Caco-2 (cell line): ENCODE measurements around the gene SNHG17. TPM values are rescaled to one million over a fixed set of nuclear protein-coding genes. Genes with fewer than 3 reads are reported as not detected.

Experiments
- BruUV-seq: library from RNA; stranded (reverse); fragments of 400-500 nt; replicated peaks from 2 replicates; lab custom pipeline; 2021; lab: Mats Ljungman, UMichigan
- CTCF ChIA-PET: fragments of 300-600 bp; sonication (Branson Sonifier 250); formaldehyde crosslinking; loops from one replicate; lab custom pipeline; 2022; ENCODE audit warnings: antibody characterized with exemption; lab: Charles Lee
- POLR2A ChIA-PET: fragments of 300-600 bp; sonication (Branson Sonifier 250); formaldehyde crosslinking; loops from one replicate; lab custom pipeline; 2022; ENCODE audit warnings: antibody characterized with exemption; lab: Charles Lee
- DNase-seq, 2 experiments: peaks; one replicate each; pipeline versions ENCODE4 v3.0.0 to v3.0.0-alpha.2; 2020 to 2022
- H3K27me3 ChIP-seq: replicated peaks from 2 replicates; pipeline ENCODE4 v1.6.0; 2011; ENCODE audit warnings: low read length; ENCODE audit not compliant: control insufficient read depth, insufficient read depth
- H3K36me3 ChIP-seq: 2 replicates; pipeline ENCODE4 v1.5.1; 2011; ENCODE audit warnings: low read length; ENCODE audit not compliant: control insufficient read depth, insufficient read depth
- H3K4me1 ChIP-seq: fragments of 250-450 bp; sonication (Bioruptor Pico); 2 replicates; pipeline ENCODE4 v1.5.1; 2020; ENCODE audit warnings: mild to moderate bottlenecking
- H3K4me3 ChIP-seq: 2 replicates; pipeline ENCODE4 v1.5.1; 2011; ENCODE audit warnings: low read depth, mild to moderate bottlenecking, control low read depth, low read length
- H3K9me3 ChIP-seq: fragments of 250-450 bp; sonication (Bioruptor Pico); 2 replicates; pipeline ENCODE4 v1.5.1; 2020; ENCODE audit warnings: mild to moderate bottlenecking, moderate library complexity
- H3K27ac Mint-ChIP-seq: one replicate; pipeline ENCODE4 v1.8.0; 2022; ENCODE audit warnings: mixed read lengths; ENCODE audit not compliant: unreplicated experiment
- H3K27me3 Mint-ChIP-seq: one replicate; pipeline ENCODE4 v1.8.0; 2022; ENCODE audit warnings: mixed read lengths; ENCODE audit not compliant: insufficient read depth, unreplicated experiment
- H3K36me3 Mint-ChIP-seq: one replicate; pipeline ENCODE4 v1.8.0; 2022; ENCODE audit warnings: mild to moderate bottlenecking, mixed read lengths; ENCODE audit not compliant: insufficient read depth, unreplicated experiment
- H3K4me1 Mint-ChIP-seq: one replicate; pipeline ENCODE4 v1.8.0; 2022; ENCODE audit warnings: low read depth, mixed read lengths; ENCODE audit not compliant: unreplicated experiment
- H3K4me3 Mint-ChIP-seq: one replicate; pipeline ENCODE4 v1.8.0; 2022; ENCODE audit warnings: mild to moderate bottlenecking, moderate library complexity, mixed read lengths; ENCODE audit not compliant: unreplicated experiment
- H3K9me3 Mint-ChIP-seq: one replicate; pipeline ENCODE4 v1.8.0; 2022; ENCODE audit warnings: mixed read lengths; ENCODE audit not compliant: unreplicated experiment
- intact Hi-C: fragments of 100-400 bp; cut with micrococcal nuclease; formaldehyde crosslinking; loops from one replicate; pipeline ENCODE4 v1.10.0; 2022; ENCODE audit not compliant: unreplicated experiment
- total RNA-seq: library from RNA; stranded (reverse); gene quantifications from 2 replicates; pipeline ENCODE4 v1.2.3, GENCODE V29; 2022
- TF ChIP-seq, protein P1 (sequence below), 2 experiments: fragments of 200-600 bp in 1 of 2; IDR thresholded peaks; 1 replicate in 1 of 2; 2 replicates in 1 of 2; pipeline versions ENCODE4 v1.5.1 to v1.8.0; 2011 to 2022; ENCODE audit warnings: antibody characterized with exemption in 1 of 2, control low read depth in 1 of 2, inconsistent platforms in 1 of 2, low read depth in 1 of 2, low read length in 1 of 2, mild to moderate bottlenecking in 1 of 2, moderate library complexity in 1 of 2; ENCODE audit not compliant: insufficient read depth in 1 of 2, severe bottlenecking in 1 of 2, unreplicated experiment in 1 of 2

Gene SNHG17
- total RNA-seq, 1 experiment from 2014 or later, result 362 TPM

DNA sequence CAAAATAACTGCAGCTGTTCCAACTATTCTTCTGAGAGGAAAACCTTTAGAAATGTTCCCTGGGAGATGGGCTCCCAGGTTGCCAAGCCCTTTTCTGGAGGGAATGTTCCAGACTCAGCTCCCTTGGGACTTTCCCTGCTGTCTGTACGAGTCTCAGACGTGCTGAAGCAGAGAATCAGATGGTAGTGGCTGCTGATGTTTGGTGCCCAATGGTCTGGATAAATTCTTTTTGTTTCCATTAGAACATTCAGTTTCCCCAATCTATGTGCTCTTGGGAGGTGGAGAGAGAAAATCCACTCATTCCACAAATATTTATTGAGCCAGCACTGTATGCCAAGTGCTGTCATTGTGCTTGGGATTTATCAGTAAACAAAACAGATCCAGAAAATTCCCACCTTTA, 40.0 kb downstream of the SNHG17 start:
- BruUV-seq, result no TSS peak
- no peaks in the 10 kb centered on the region for H3K9me3 Mint-ChIP-seq
- POLR2A ChIA-PET, result no interaction called here

DNA sequence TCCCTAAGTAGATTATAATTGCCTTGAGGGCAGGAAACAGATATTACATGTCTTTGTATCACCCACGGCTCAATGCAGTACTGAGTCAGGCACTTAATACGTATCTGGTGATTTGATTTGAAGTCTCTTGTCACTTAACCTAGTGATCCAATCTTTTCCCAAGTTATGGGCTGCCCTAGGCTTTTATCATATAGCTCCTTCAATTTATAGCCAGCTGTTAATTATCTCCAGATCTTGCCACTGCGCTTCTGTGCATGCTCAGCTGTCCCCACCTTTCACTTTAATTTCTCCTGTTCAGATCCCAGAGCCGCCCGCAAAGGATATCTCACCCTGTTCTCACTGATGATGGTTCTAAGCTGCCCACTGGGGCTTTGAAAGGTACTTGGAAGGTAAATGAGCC, 41.9 kb downstream of the SNHG17 start:
- H3K4me1 Mint-ChIP-seq, result no peaks in the 10 kb centered on the region
- H3K4me3 Mint-ChIP-seq, result no peak overlapping the region
- Histone ChIP-seq H3K9me3 (no peaks in the 10 kb centered on the region), H3K4me1 (no peaks in the 10 kb centered on the region), H3K36me3 (no peaks in the 10 kb centered on the region), H3K4me3 (no peak overlapping the region), H3K27me3 (peaks cover 2% of the 10 kb centered on the region)
- no peak overlapping the region for H3K27ac Mint-ChIP-seq
- DNase-seq, result peak in 1 of 2 experiments; percentile 22
- H3K36me3 Mint-ChIP-seq, result no peaks in the 10 kb centered on the region
- H3K9me3 Mint-ChIP-seq, result no peaks in the 10 kb centered on the region
- ChIA-PET CTCF (interaction anchor here (0.6 to 1.8 kb wide), 2 partner anchors 15 to 449 kb away, joined by 4 to 8 read pairs; no protein-coding TSS in a partner anchor), POLR2A (no interaction called here)
- TF ChIP-seq, protein P1, sequence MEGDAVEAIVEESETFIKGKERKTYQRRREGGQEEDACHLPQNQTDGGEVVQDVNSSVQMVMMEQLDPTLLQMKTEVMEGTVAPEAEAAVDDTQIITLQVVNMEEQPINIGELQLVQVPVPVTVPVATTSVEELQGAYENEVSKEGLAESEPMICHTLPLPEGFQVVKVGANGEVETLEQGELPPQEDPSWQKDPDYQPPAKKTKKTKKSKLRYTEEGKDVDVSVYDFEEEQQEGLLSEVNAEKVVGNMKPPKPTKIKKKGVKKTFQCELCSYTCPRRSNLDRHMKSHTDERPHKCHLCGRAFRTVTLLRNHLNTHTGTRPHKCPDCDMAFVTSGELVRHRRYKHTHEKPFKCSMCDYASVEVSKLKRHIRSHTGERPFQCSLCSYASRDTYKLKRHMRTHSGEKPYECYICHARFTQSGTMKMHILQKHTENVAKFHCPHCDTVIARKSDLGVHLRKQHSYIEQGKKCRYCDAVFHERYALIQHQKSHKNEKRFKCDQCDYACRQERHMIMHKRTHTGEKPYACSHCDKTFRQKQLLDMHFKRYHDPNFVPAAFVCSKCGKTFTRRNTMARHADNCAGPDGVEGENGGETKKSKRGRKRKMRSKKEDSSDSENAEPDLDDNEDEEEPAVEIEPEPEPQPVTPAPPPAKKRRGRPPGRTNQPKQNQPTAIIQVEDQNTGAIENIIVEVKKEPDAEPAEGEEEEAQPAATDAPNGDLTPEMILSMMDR (IDR thresholded peaks at IDR 0.05; ENCODE audit: insufficient read depth in 1 of 2, low read depth in 1 of 2, low read length in 1 of 2, severe bottlenecking in 1 of 2, unreplicated experiment in 1 of 2), result no peak
- intact Hi-C loops, result loop anchor here (5.0 kb wide), 1 partner anchor 56 kb away; no protein-coding TSS in a partner anchor
- no peaks in the 10 kb centered on the region for H3K27me3 Mint-ChIP-seq
- BruUV-seq, result no TSS peak

More for the DNA sequence above, 40.0 kb downstream of the SNHG17 start:
- Histone ChIP-seq H3K27me3 (no peaks in the 10 kb centered on the region; the same call in 1 of the 2 replicates), H3K36me3 (no peaks in the 10 kb centered on the region), H3K4me3 (no peak overlapping the region), H3K4me1 (no peaks in the 10 kb centered on the region), H3K9me3 (no peaks in the 10 kb centered on the region)
- intact Hi-C loops, result no loop called here
- Mint-ChIP-seq H3K36me3 (no peaks in the 10 kb centered on the region), H3K4me3 (no peak overlapping the region), H3K27ac (no peak overlapping the region), H3K27me3 (no peaks in the 10 kb centered on the region), H3K4me1 (no peaks in the 10 kb centered on the region)
- TF ChIP-seq, protein P1 (IDR thresholded peaks at IDR 0.05; ENCODE audit: insufficient read depth in 1 of 2, low read depth in 1 of 2, low read length in 1 of 2, severe bottlenecking in 1 of 2, unreplicated experiment in 1 of 2), result no peak
- DNase-seq, result no peak
- CTCF ChIA-PET, result no interaction called here

DNA sequence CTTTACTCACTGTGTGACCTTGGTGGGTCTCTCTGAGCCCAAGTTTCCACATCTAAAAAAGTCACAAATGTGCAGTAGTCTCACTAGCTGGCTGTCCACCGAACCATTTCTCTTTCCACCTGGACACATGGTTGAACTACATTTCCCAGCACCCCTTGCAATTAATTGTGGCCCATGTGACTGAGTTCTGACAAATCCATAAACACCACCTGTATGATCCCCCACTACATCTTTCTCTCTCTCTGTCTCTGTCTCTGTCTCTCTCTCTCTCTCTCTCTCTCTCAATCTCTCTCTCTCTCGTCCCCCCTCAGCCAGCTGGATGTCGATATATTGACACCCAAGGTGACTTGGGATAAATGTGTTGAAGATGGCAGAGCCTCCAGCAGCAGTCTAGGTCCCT, 42.8 kb downstream of the SNHG17 start:
- no peaks in the 10 kb centered on the region for H3K4me1 Mint-ChIP-seq
- no peak overlapping the region for H3K4me3 Mint-ChIP-seq
- DNase-seq, result peak; percentile 52 to 57
- no peak overlapping the region for H3K27ac Mint-ChIP-seq
- Histone ChIP-seq H3K9me3 (no peaks in the 10 kb centered on the region), H3K4me3 (no peak overlapping the region), H3K36me3 (no peaks in the 10 kb centered on the region), H3K4me1 (no peaks in the 10 kb centered on the region), H3K27me3 (peaks cover 2% of the 10 kb centered on the region)
- intact Hi-C loops, result loop anchor here (5.0 kb wide), 1 partner anchor 55 kb away; no protein-coding TSS in a partner anchor
- ChIA-PET POLR2A (no interaction called here), CTCF (interaction anchor here (0.6 to 1.8 kb wide), 4 partner anchors 9 to 448 kb away, joined by 3 to 8 read pairs (median 4); no protein-coding TSS in a partner anchor)
- H3K9me3 Mint-ChIP-seq, result no peaks in the 10 kb centered on the region
- H3K36me3 Mint-ChIP-seq, result no peaks in the 10 kb centered on the region
- TF ChIP-seq, protein P1 (IDR thresholded peaks at IDR 0.05; ENCODE audit: insufficient read depth in 1 of 2, low read depth in 1 of 2, low read length in 1 of 2, severe bottlenecking in 1 of 2, unreplicated experiment in 1 of 2), result no peak
- no peaks in the 10 kb centered on the region for H3K27me3 Mint-ChIP-seq
- no TSS peak for BruUV-seq
